Keratinocyte (primary cell): ENCODE measurements around the gene DCAF15.

Experiments used
- CTCF ChIP-seq, 3 experiments: IDR thresholded peaks in 1 of 3; conservative IDR thresholded peaks in 1 of 3; optimal IDR thresholded peaks in 1 of 3; 2 replicates in 2 of 3; 3 replicates in 1 of 3; pipeline versions ENCODE3 to v1.5.1; 2011; ENCODE audit warnings: low read length in 3 of 3, mild to moderate bottlenecking in 3 of 3, moderate library complexity in 2 of 3, control low read depth in 1 of 3, inconsistent platforms in 1 of 3; ENCODE audit not compliant: insufficient read depth in 2 of 3; ENCODE audit errors: extremely low read depth in 1 of 3
- EZH2 ChIP-seq: IDR thresholded peaks from one replicate; pipeline ENCODE4 v1.6.1; 2012; ENCODE audit warnings: inconsistent platforms, mild to moderate bottlenecking, low read length, moderate library complexity

- TF ChIP-seq EZH2, result no peak
- TF ChIP-seq CTCF (optimal IDR thresholded peaks at IDR 0.05 in 1 of 3, IDR thresholded peaks at IDR 0.05 in 1 of 3, conservative IDR thresholded peaks at IDR 0.05 in 1 of 3; ENCODE audit: extremely low read depth in 1 of 3, insufficient read depth in 2 of 3, low read length in 3 of 3), result no peak
Observed at GRCh38 chr19:13969897-13970296, 17.6 kb downstream of the DCAF15 start.
